Smooth muscle cell (in vitro differentiated cells): ENCODE measurements around the gene PARP9. TPM values are rescaled to one million over a fixed set of nuclear protein-coding genes. Genes with fewer than 3 reads are reported as not detected.

Source experiments
- DNase-seq: peaks from one replicate; lab custom pipeline; 2025; ENCODE audit not compliant: unreplicated experiment; lab: John Stamatoyannopoulos, UW
- H2AFZ ChIP-seq: fragments of 200-600 bp; sonication (generic); 2 replicates; pipeline ENCODE4 v1.6.0; 2016; ENCODE audit warnings: antibody characterized with exemption, low read depth, mild to moderate bottlenecking
- H3F3A ChIP-seq: fragments of 200-600 bp; sonication (generic); 2 replicates; pipeline ENCODE4 v1.6.0; 2017; ENCODE audit warnings: antibody characterized with exemption, low read depth
- H3K27ac ChIP-seq: fragments of 200-600 bp; sonication (generic); 2 replicates; pipeline ENCODE4 v1.5.1; 2016; ENCODE audit warnings: low read depth, mild to moderate bottlenecking
- H3K27me3 ChIP-seq: fragments of 200-600 bp; sonication (generic); 2 replicates; pipeline ENCODE4 v1.6.1; 2016; ENCODE audit warnings: low read depth, mild to moderate bottlenecking
- H3K36me3 ChIP-seq: fragments of 200-600 bp; sonication (generic); 2 replicates; pipeline ENCODE4 v1.5.1; 2016; ENCODE audit warnings: low read depth
- H3K4me1 ChIP-seq: fragments of 200-600 bp; sonication (generic); 2 replicates; pipeline ENCODE4 v1.5.1; 2016; ENCODE audit warnings: low read depth
- H3K4me2 ChIP-seq: fragments of 200-600 bp; sonication (generic); 2 replicates; pipeline ENCODE4 v1.6.0; 2016; ENCODE audit warnings: mild to moderate bottlenecking
- H3K4me3 ChIP-seq: fragments of 200-600 bp; sonication (generic); 2 replicates; pipeline ENCODE4 v1.5.1; 2016; ENCODE audit warnings: mild to moderate bottlenecking
- H3K79me2 ChIP-seq: fragments of 200-600 bp; sonication (generic); 2 replicates; pipeline ENCODE4 v1.6.0; 2016; ENCODE audit warnings: low read depth, mild to moderate bottlenecking
- H3K9ac ChIP-seq: fragments of 200-600 bp; sonication (generic); 2 replicates; pipeline ENCODE4 v1.6.0; 2016; ENCODE audit warnings: low read depth
- H3K9me3 ChIP-seq: fragments of 200-600 bp; sonication (generic); replicated peaks from 2 replicates; pipeline ENCODE4 v1.5.1; 2016; ENCODE audit warnings: low read depth
- H4K20me1 ChIP-seq: fragments of 200-600 bp; sonication (generic); 2 replicates; pipeline ENCODE4 v1.6.0; 2016; ENCODE audit warnings: low read depth
- WGBS: methylation state at CpG from one replicate; pipeline ENCODE4 v1.1.7; 2016; ENCODE audit warnings: low lambda C conversion rate; 5-methylcytosine and 5-hydroxymethylcytosine counted together
- polyA plus RNA-seq: library from polyadenylated mRNA; unstranded; fragments of >200 nt; fragmentation: Nextera tagmentation; extraction: Ambion mirVana; gene quantifications from 2 replicates; pipeline ENCODE4 v1.2.1, GENCODE V29; 2016
- total RNA-seq: library from RNA; depleted of rRNA; stranded (reverse); fragments of >200 nt; gene quantifications from 2 replicates; pipeline ENCODE4 v1.2.3, GENCODE V29; 2014
- TF ChIP-seq, protein P1 (sequence below): fragments of 200-600 bp; sonication (generic); IDR thresholded peaks from 2 replicates; pipeline ENCODE4 v1.5.1; 2017; ENCODE audit warnings: borderline replicate concordance, mild to moderate bottlenecking, antibody characterized with exemption; ENCODE audit not compliant: insufficient read depth, poor library complexity, severe bottlenecking

Gene PARP9
- total and polyA plus RNA-seq, 2 experiments from 2014 or later, result 3.8 to 5.1 TPM

DNA sequence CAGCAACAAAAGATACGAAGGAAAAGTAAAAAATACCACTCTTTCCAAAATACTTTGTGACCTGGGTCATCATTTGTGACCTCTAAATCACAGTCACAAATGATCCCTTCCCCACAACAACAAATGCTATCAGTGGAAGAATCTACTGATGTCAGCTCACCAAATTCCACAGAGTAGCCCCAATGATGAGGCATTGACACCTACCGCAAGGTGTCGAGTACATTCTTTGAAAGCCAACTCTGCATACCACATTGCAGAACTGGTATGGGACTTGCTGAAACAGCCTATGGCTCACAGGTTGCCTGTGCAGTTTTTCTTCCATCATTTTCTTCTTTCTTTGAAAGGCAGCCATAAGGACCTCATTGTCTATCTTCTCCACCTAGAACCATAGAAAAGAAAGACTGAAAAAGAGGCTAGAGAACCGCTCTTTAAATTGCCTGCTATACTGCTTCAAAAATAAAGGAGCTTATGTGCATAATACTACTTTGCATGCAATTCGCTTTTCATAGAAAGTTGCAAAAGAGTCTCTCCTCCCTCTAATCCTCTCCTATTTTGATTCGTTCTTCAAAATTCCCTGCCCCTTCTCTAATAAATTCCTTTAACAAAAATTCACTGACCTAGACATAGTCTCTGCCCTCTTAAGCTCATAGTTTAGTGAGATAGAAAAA lies 28.0 kb downstream of the PARP9 start:
- Histone ChIP-seq H3K27me3 (peaks cover 21% of the 10 kb centered on the region), H4K20me1 (no peaks in the 10 kb centered on the region), H3K4me2 (no peak overlapping the region), H3K9ac (no peak overlapping the region), H3K36me3 (no peaks in the 10 kb centered on the region), H3F3A (no peaks in the 10 kb centered on the region), H3K9me3 (no peaks in the 10 kb centered on the region), H3K27ac (no peak overlapping the region), H3K79me2 (no peaks in the 10 kb centered on the region), H3K4me3 (no peak overlapping the region), H3K4me1 (no peaks in the 10 kb centered on the region), H2AFZ (no peak overlapping the region)
- no peak for DNase-seq
- TF ChIP-seq, protein P1, sequence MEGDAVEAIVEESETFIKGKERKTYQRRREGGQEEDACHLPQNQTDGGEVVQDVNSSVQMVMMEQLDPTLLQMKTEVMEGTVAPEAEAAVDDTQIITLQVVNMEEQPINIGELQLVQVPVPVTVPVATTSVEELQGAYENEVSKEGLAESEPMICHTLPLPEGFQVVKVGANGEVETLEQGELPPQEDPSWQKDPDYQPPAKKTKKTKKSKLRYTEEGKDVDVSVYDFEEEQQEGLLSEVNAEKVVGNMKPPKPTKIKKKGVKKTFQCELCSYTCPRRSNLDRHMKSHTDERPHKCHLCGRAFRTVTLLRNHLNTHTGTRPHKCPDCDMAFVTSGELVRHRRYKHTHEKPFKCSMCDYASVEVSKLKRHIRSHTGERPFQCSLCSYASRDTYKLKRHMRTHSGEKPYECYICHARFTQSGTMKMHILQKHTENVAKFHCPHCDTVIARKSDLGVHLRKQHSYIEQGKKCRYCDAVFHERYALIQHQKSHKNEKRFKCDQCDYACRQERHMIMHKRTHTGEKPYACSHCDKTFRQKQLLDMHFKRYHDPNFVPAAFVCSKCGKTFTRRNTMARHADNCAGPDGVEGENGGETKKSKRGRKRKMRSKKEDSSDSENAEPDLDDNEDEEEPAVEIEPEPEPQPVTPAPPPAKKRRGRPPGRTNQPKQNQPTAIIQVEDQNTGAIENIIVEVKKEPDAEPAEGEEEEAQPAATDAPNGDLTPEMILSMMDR, result no peak
- WGBS, result 47% methylated on average over 6 of the region's 6 CpGs

DNA sequence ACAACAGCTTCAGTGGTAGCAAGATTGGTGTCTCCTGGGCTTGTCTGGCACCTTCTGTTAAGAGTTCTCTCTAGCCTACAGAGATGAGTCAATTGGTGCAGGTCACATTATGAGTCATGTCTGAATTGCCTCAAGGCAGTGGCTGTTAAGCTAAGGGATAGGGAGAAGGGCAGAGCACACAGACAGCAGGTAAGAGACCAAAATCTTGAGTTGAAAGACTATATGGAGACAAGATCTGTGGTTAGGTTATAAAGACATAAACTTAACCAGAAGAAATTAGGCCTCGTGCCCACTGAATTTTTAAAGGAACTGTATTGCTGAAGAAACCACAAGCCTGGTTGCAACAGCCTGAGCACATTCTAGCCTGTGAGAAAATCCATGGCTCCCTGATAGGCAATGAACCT lies 30.2 kb downstream of the PARP9 start:
- DNase-seq, result no peak
- Histone ChIP-seq H3K4me1 (no peaks in the 10 kb centered on the region), H3K9ac (no peak overlapping the region), H3F3A (no peaks in the 10 kb centered on the region), H3K4me2 (no peak overlapping the region), H3K4me3 (no peak overlapping the region), H3K79me2 (no peaks in the 10 kb centered on the region), H3K27me3 (peaks cover 18% of the 10 kb centered on the region), H3K9me3 (no peaks in the 10 kb centered on the region), H2AFZ (no peak overlapping the region), H3K36me3 (no peaks in the 10 kb centered on the region), H3K27ac (no peak overlapping the region), H4K20me1 (no peaks in the 10 kb centered on the region)
- TF ChIP-seq, protein P1, result no peak
- WGBS, result 39% methylated on average over 1 of the region's 1 CpG

DNA sequence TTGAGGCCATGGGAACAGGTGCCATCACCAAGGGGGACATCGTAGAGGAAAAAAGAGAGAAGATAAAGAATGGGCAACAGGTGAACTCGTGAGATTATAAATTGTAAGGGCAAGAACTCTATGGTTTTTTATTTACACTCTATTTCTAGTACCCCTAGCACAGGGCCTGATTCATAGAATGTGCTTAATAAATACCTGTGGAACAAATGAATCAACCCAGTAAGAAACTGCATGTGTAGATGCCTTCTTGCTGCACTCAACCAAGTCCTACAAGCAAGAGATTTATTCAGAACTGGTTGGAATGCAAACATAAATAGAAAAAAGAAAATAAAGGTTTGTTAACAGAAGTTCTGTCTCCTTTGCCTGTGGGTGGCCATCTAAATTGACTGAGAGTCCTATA lies 30.6 kb downstream of the PARP9 start:
- no peak for DNase-seq
- 89% methylated on average over 2 of the region's 2 CpGs for WGBS
- no peak overlapping the region for H3K27ac ChIP-seq
- H3K4me2 ChIP-seq, result no peak overlapping the region
- no peak overlapping the region for H3K9ac ChIP-seq
- H3F3A ChIP-seq, result no peaks in the 10 kb centered on the region
- TF ChIP-seq, protein P1, result no peak
- no peaks in the 10 kb centered on the region for H4K20me1 ChIP-seq
- H3K36me3 ChIP-seq, result no peaks in the 10 kb centered on the region
- peaks cover 17% of the 10 kb centered on the region for H3K27me3 ChIP-seq
- H3K4me1 ChIP-seq, result no peaks in the 10 kb centered on the region
- H2AFZ ChIP-seq, result no peak overlapping the region
- H3K4me3 ChIP-seq, result no peak overlapping the region
- H3K9me3 ChIP-seq, result no peaks in the 10 kb centered on the region
- H3K79me2 ChIP-seq, result no peaks in the 10 kb centered on the region

DNA sequence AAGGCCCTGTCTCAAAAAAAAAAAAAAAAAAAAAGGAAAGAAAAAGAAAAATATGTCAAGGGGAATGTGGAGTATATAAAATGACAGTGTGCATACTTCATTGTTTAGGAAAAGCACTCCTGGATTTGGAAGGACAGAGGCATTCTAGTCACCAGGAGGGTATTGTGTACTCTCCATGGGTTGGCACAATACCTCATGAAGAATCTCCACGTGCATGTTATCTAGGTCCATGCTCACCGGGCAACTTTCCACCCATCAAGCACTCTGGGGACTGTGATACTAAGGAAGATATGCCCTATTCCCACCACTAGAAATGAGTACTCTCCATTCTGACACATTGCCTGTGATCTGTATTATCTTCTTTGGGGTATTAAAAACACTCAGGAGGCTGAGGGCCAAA lies 33.9 kb downstream of the PARP9 start:
- TF ChIP-seq, protein P1, result no peak

More for the DNA sequence above, 33.9 kb downstream of the PARP9 start:
- Histone ChIP-seq H2AFZ (no peak overlapping the region), H3K4me1 (no peaks in the 10 kb centered on the region), H4K20me1 (no peaks in the 10 kb centered on the region), H3K27me3 (no peaks in the 10 kb centered on the region), H3K4me2 (no peak overlapping the region), H3K9ac (no peak overlapping the region), H3K9me3 (no peaks in the 10 kb centered on the region), H3K36me3 (no peaks in the 10 kb centered on the region), H3F3A (no peaks in the 10 kb centered on the region), H3K27ac (no peak overlapping the region), H3K4me3 (no peak overlapping the region), H3K79me2 (no peaks in the 10 kb centered on the region)
- 89% methylated on average over 2 of the region's 2 CpGs for WGBS
- no peak for DNase-seq
